IMR-90 (cell line): ENCODE data around the gene MEGF8. TPM values are rescaled to one million over a fixed set of nuclear protein-coding genes. Genes with fewer than 3 reads are reported as not detected.

Experiments
- ATAC-seq: fragments of 200-7000 bp; cut with Tn5 transposase; 2 replicates; pipeline ENCODE4 v1.9.1; 2020; ENCODE audit warnings: low read depth, mild to moderate bottlenecking, moderate library complexity
- BruUV-seq: library from RNA; stranded (reverse); fragments of 400-500 nt; replicated peaks from 2 replicates; lab custom pipeline; 2021; lab: Mats Ljungman, UMichigan
- CTCF ChIA-PET: fragments of 300-600 bp; formaldehyde crosslinking; extraction: SDS; loops from one replicate; lab custom pipeline; 2021; ENCODE audit warnings: antibody characterized with exemption; lab: Yijun Ruan, JAX
- POLR2A ChIA-PET: fragments of 300-600 bp; sonication (Branson Sonifier 250); formaldehyde crosslinking; loops from one replicate; lab custom pipeline; 2022; ENCODE audit warnings: antibody characterized with exemption; ENCODE audit not compliant: unreplicated experiment; lab: Charles Lee
- DNase-seq: peaks from one replicate; pipeline ENCODE4 v3.0.0; 2013
- H2AFZ ChIP-seq: replicated peaks from 2 replicates; pipeline ENCODE3; 2013; ENCODE audit warnings: low read length, mild to moderate bottlenecking; ENCODE audit not compliant: poor library complexity
- H2AK5ac ChIP-seq: 2 replicates; pipeline ENCODE4 v1.6.1; 2013; ENCODE audit warnings: low read depth, low read length, inconsistent platforms
- H2AK9ac ChIP-seq: replicated peaks from 2 replicates; pipeline ENCODE3; 2013; ENCODE audit warnings: mild to moderate bottlenecking, low read depth, low read length, moderate library complexity; ENCODE audit not compliant: poor library complexity
- H2BK120ac ChIP-seq: 2 replicates; pipeline ENCODE4 v1.6.1; 2013; ENCODE audit warnings: low read depth, low read length, inconsistent platforms
- H2BK15ac ChIP-seq: 3 replicates; pipeline ENCODE4 v1.6.1; 2013; ENCODE audit warnings: low read depth, low read length, inconsistent platforms
- H2BK20ac ChIP-seq: 2 replicates; pipeline ENCODE4 v1.6.1; 2013; ENCODE audit warnings: low read depth, mild to moderate bottlenecking, inconsistent platforms, low read length, moderate library complexity
- H2BK5ac ChIP-seq: 2 replicates; pipeline ENCODE4 v1.6.1; 2013; ENCODE audit warnings: mild to moderate bottlenecking, low read depth, low read length, inconsistent platforms; ENCODE audit not compliant: poor library complexity, severe bottlenecking
- H3K14ac ChIP-seq: replicated peaks from 2 replicates; pipeline ENCODE4 v1.6.1; 2013; ENCODE audit warnings: low read depth, low read length, inconsistent platforms
- H3K18ac ChIP-seq: 2 replicates; pipeline ENCODE4 v1.6.1; 2013; ENCODE audit warnings: low read depth, low read length, control low read depth
- H3K23ac ChIP-seq: 2 replicates; pipeline ENCODE4 v1.6.1; 2013; ENCODE audit warnings: low read depth, low read length, inconsistent platforms
- H3K27ac ChIP-seq: 2 replicates; pipeline ENCODE4 v1.5.1; 2013; ENCODE audit warnings: mild to moderate bottlenecking, control low read depth, low read length; ENCODE audit not compliant: insufficient read depth
- H3K27me3 ChIP-seq: 2 replicates; pipeline ENCODE4 v1.6.1; 2013; ENCODE audit warnings: low read length; ENCODE audit not compliant: control insufficient read depth, insufficient read depth
- H3K36me3 ChIP-seq: 2 replicates; pipeline ENCODE4 v1.6.1; 2013; ENCODE audit warnings: low read length, mixed read lengths; ENCODE audit not compliant: control insufficient read depth, insufficient read depth
- H3K4ac ChIP-seq: 2 replicates; pipeline ENCODE4 v1.6.1; 2013; ENCODE audit warnings: low read depth, low read length, inconsistent platforms
- H3K4me1 ChIP-seq: 2 replicates; pipeline ENCODE4 v1.6.1; 2013; ENCODE audit warnings: low read length, mixed read lengths; ENCODE audit not compliant: control insufficient read depth, insufficient read depth
- H3K4me2 ChIP-seq: 2 replicates; pipeline ENCODE4 v1.6.1; 2013; ENCODE audit warnings: low read depth, mild to moderate bottlenecking, control low read depth, low read length, moderate library complexity
- H3K4me3 ChIP-seq: 2 replicates; pipeline ENCODE4 v1.5.1; 2013; ENCODE audit warnings: low read depth, mild to moderate bottlenecking, control low read depth, low read length, moderate library complexity; ENCODE audit not compliant: insufficient read depth
- H3K56ac ChIP-seq: 2 replicates; pipeline ENCODE4 v1.6.1; 2013; ENCODE audit warnings: low read length, inconsistent platforms; ENCODE audit not compliant: insufficient read depth; ENCODE audit errors: extremely low read depth
- H3K79me1 ChIP-seq, 2 experiments: 2 replicates each; pipeline ENCODE4 v1.6.1; 2013; ENCODE audit warnings: low read length in 2 of 2, inconsistent platforms in 1 of 2, low read depth in 1 of 2
- H3K9ac ChIP-seq: 2 replicates; pipeline ENCODE4 v1.6.1; 2013; ENCODE audit warnings: low read depth, low read length, control low read depth
- H3K9me1 ChIP-seq: 2 replicates; pipeline ENCODE4 v1.6.1; 2013; ENCODE audit warnings: low read length, inconsistent platforms; ENCODE audit not compliant: insufficient read depth
- H3K9me3 ChIP-seq: 2 replicates; pipeline ENCODE4 v1.6.1; 2013; ENCODE audit warnings: low read length; ENCODE audit not compliant: control insufficient read depth, insufficient read depth
- H4K20me1 ChIP-seq: 2 replicates; pipeline ENCODE4 v1.6.1; 2013; ENCODE audit warnings: low read length, inconsistent platforms; ENCODE audit not compliant: insufficient read depth
- H4K5ac ChIP-seq: 2 replicates; pipeline ENCODE4 v1.6.1; 2013; ENCODE audit warnings: mild to moderate bottlenecking, low read depth, low read length, control low read depth
- H4K8ac ChIP-seq, 2 experiments: 2 replicates each; pipeline ENCODE4 v1.6.1; 2013; ENCODE audit warnings: low read depth in 2 of 2, low read length in 2 of 2, control low read depth in 1 of 2, inconsistent platforms in 1 of 2
- H4K91ac ChIP-seq: 2 replicates; pipeline ENCODE4 v1.6.1; 2013; ENCODE audit warnings: low read depth, low read length, inconsistent platforms; ENCODE audit not compliant: insufficient read depth
- BHLHE40 ChIP-seq: fragments of 150-350 bp; IDR thresholded peaks from 2 replicates; pipeline ENCODE4 v1.6.1; 2016; ENCODE audit warnings: mild to moderate bottlenecking, low read depth, low read length
- CEBPB ChIP-seq: IDR thresholded peaks from 2 replicates; pipeline ENCODE4 v1.6.1; 2012; ENCODE audit warnings: low read depth, low read length, improper control_type of control experiment
- CHD1 ChIP-seq: IDR thresholded peaks from 2 replicates; pipeline ENCODE4 v1.6.1; 2012; ENCODE audit warnings: low read depth, low read length, improper control_type of control experiment
- ELK1 ChIP-seq: fragments of 150-350 bp; IDR thresholded peaks from 2 replicates; pipeline ENCODE4 v1.6.1; 2016; ENCODE audit warnings: low read depth, mild to moderate bottlenecking, low read length, moderate library complexity, borderline replicate concordance
- FOS ChIP-seq: fragments of 150-350 bp; IDR thresholded peaks from 2 replicates; pipeline ENCODE4 v1.6.1; 2016; ENCODE audit warnings: low read depth, low read length
- MAZ ChIP-seq: IDR thresholded peaks from 2 replicates; pipeline ENCODE4 v1.6.1; 2012; ENCODE audit warnings: low read depth, mild to moderate bottlenecking, low read length, improper control_type of control experiment, moderate library complexity, borderline replicate concordance
- MXI1 ChIP-seq: IDR thresholded peaks from 2 replicates; pipeline ENCODE4 v1.6.1; 2012; ENCODE audit warnings: low read depth, mild to moderate bottlenecking, low read length, moderate library complexity, borderline replicate concordance
- NFE2L2 ChIP-seq: fragments of 150-350 bp; IDR thresholded peaks from 2 replicates; pipeline ENCODE4 v1.6.1; 2016; ENCODE audit warnings: low read depth, mild to moderate bottlenecking, low read length
- POLR2A ChIP-seq: IDR thresholded peaks from 2 replicates; pipeline ENCODE4 v1.6.1; 2012; ENCODE audit warnings: mild to moderate bottlenecking, low read depth, low read length
- RAD21 ChIP-seq: IDR thresholded peaks from 2 replicates; pipeline ENCODE4 v1.6.1; 2012; ENCODE audit warnings: low read length, improper control_type of control experiment
- RCOR1 ChIP-seq: IDR thresholded peaks from 2 replicates; pipeline ENCODE4 v1.6.1; 2012; ENCODE audit warnings: mild to moderate bottlenecking, low read length, improper control_type of control experiment; ENCODE audit not compliant: insufficient replicate concordance
- RFX5 ChIP-seq: IDR thresholded peaks from 2 replicates; pipeline ENCODE4 v1.8.0; 2012; ENCODE audit warnings: low read depth, mild to moderate bottlenecking, low read length, moderate library complexity
- SMC3 ChIP-seq: fragments of 150-350 bp; IDR thresholded peaks from 2 replicates; pipeline ENCODE4 v1.6.1; 2016; ENCODE audit warnings: low read depth, mild to moderate bottlenecking, antibody characterized with exemption, low read length, moderate library complexity
- USF2 ChIP-seq: fragments of 150-350 bp; IDR thresholded peaks from 2 replicates; pipeline ENCODE4 v1.6.1; 2017; ENCODE audit warnings: mild to moderate bottlenecking, antibody characterized with exemption, low read length, low read depth
- WGBS, 2 experiments: methylation state at CpG; one replicate each; pipeline versions ENCODE4 v1.1.5 to v1.1.7; 2013; ENCODE audit warnings: missing lambda C conversion rate in 2 of 2; ENCODE audit not compliant: insufficient read length in 1 of 2; ENCODE audit errors: extremely low coverage in 2 of 2; 5-methylcytosine and 5-hydroxymethylcytosine counted together
- dilution Hi-C: fragments of 300-500 bp; cut with HindIII; formaldehyde crosslinking; loops from one replicate; pipeline ENCODE4 v1.14.3; 2018; ENCODE audit warnings: low sequenced_read_pairs; ENCODE audit not compliant: unreplicated experiment
- in situ Hi-C: fragments of 300-500 bp; cut with MboI; formaldehyde crosslinking; loops from 3 replicates; pipeline ENCODE4 v1.14.3; 2019; ENCODE audit warnings: low sequenced_read_pairs, inconsistent platforms, mixed read lengths
- intact Hi-C: fragments of 100-400 bp; cut with micrococcal nuclease; formaldehyde crosslinking; loops from 2 replicates; pipeline ENCODE4 v1.10.0; 2022
- polyA plus RNA-seq, 3 experiments: library from polyadenylated mRNA; depleted of rRNA; stranded (reverse); fragments of >200 nt; gene quantifications; 2 replicates each; pipeline ENCODE4 v1.2.3, GENCODE V29; 2012; ENCODE audit warnings: low replicate concordance in 1 of 3
- total RNA-seq: library from RNA; depleted of rRNA; stranded (reverse); fragments of >200 nt; gene quantifications from 2 replicates; pipeline ENCODE4 v1.2.3, GENCODE V29; 2012

The MEGF8 gene
- total and polyA plus RNA-seq, 2 of the 4 experiments (the other 2 are of a cell fraction): 2.3 to 12.5 TPM

- in situ Hi-C loops: no loop called here
- CTCF ChIA-PET: no interaction called here
These were observed 42.5 kb downstream of the MEGF8 start for GRCh38 chr19:42367929-42368328.

More at GRCh38 chr19:42367929-42368328, 42.5 kb downstream of the MEGF8 start:
- DNase-seq (no peak), ATAC-seq (no peak; the same call in 1 of the 2 replicates)
- Histone ChIP-seq H2BK120ac (no peak overlapping the region), H3K27ac (no peak overlapping the region), H2AK9ac (no peak overlapping the region), H4K8ac (no peak overlapping the region), H3K14ac (no peak overlapping the region), H4K20me1 (peaks cover 3% of the 10 kb centered on the region; the same call in 1 of the 2 replicates), H3K4ac (no peak overlapping the region), H3K79me1 (no peaks in the 10 kb centered on the region), H2BK20ac (no peak overlapping the region), H3K36me3 (peaks cover 22% of the 10 kb centered on the region), H2AFZ (no peak overlapping the region), H3K18ac (no peak overlapping the region), H3K27me3 (no peaks in the 10 kb centered on the region), H3K9me3 (peaks cover 2% of the 10 kb centered on the region; the same call in 1 of the 2 replicates), H3K23ac (no peak overlapping the region), H3K9me1 (peaks cover 6% of the 10 kb centered on the region), H4K91ac (no peak overlapping the region), H3K4me2 (no peak overlapping the region), H2AK5ac (no peak overlapping the region), H3K4me3 (no peak overlapping the region), H4K5ac (no peak overlapping the region), H3K4me1 (peaks cover 2% of the 10 kb centered on the region; the same call in 1 of the 2 replicates), H2BK5ac (no peak overlapping the region), H3K56ac (no peak overlapping the region), H2BK15ac (no peak overlapping the region), H3K9ac (no peak overlapping the region)
- POLR2A ChIA-PET: no interaction called here
- dilution Hi-C loops (no loop called here), intact Hi-C loops (no loop called here)
- no peak for TF ChIP-seq SMC3
- TF ChIP-seq BHLHE40: no peak
- no peak for TF ChIP-seq CEBPB
- no peak for TF ChIP-seq USF2
- TF ChIP-seq RAD21: no peak
- no peak for TF ChIP-seq RFX5
- no peak for TF ChIP-seq NFE2L2
- TF ChIP-seq MXI1: no peak
- no peak for TF ChIP-seq FOS
- TF ChIP-seq POLR2A: no peak
- TF ChIP-seq ELK1: no peak
- no peak for TF ChIP-seq CHD1
- TF ChIP-seq RCOR1: no peak
- no peak for TF ChIP-seq MAZ
- no TSS peak for BruUV-seq
- WGBS, 2 experiments: no CpG with 5 or more reads among the region's 4 CpGs
